DND-41 (cell line): ENCODE data around the gene NOS1.

Experiments
- ATAC-seq: fragments of 200-7000 bp; cut with Tn5 transposase; 3 replicates; pipeline ENCODE4 v1.9.1; 2021; ENCODE audit warnings: low read depth; ENCODE audit not compliant: insufficient read depth
- DNase-seq: peaks from one replicate; pipeline ENCODE4 v3.0.0-alpha.2; 2020
- H2AFZ ChIP-seq: 2 replicates; pipeline ENCODE4 v1.6.0; 2012; ENCODE audit warnings: low read depth, low read length
- H3K27ac ChIP-seq: 2 replicates; pipeline ENCODE4 v1.5.1; 2012; ENCODE audit warnings: low read length, inconsistent platforms
- H3K27me3 ChIP-seq: fragments of 200-600 bp; sonication (generic); 2 replicates; pipeline ENCODE4 v1.6.0; 2012; ENCODE audit warnings: low read length, mild to moderate bottlenecking, inconsistent platforms; ENCODE audit not compliant: insufficient read depth, poor library complexity
- H3K36me3 ChIP-seq: 2 replicates; pipeline ENCODE4 v1.5.1; 2012; ENCODE audit warnings: low read length, inconsistent platforms; ENCODE audit not compliant: insufficient read depth
- H3K4me1 ChIP-seq: 2 replicates; pipeline ENCODE4 v1.5.1; 2012; ENCODE audit warnings: mild to moderate bottlenecking, low read length; ENCODE audit not compliant: insufficient read depth
- H3K4me2 ChIP-seq: 2 replicates; pipeline ENCODE4 v1.6.0; 2012; ENCODE audit warnings: mild to moderate bottlenecking, moderate library complexity, low read length, inconsistent platforms; ENCODE audit not compliant: insufficient read depth
- H3K4me3 ChIP-seq, 2 experiments: fragments of 200-600 bp in 1 of 2; shearing (Covaris generic) in 1 of 2; 2 replicates each; pipeline ENCODE4 v1.5.1; 2012 to 2016; ENCODE audit warnings: inconsistent platforms in 2 of 2, low read length in 2 of 2, mild to moderate bottlenecking in 2 of 2, low read depth in 1 of 2, moderate library complexity in 1 of 2
- H3K79me2 ChIP-seq: 2 replicates; pipeline ENCODE4 v1.6.0; 2012; ENCODE audit warnings: low read length, inconsistent platforms; ENCODE audit not compliant: insufficient read depth
- H3K9ac ChIP-seq: 2 replicates; pipeline ENCODE4 v1.6.0; 2012; ENCODE audit warnings: low read depth, mild to moderate bottlenecking, inconsistent platforms, low read length, moderate library complexity
- H3K9me3 ChIP-seq: 2 replicates; pipeline ENCODE4 v1.5.1; 2012; ENCODE audit warnings: low read length, moderate library complexity, mild to moderate bottlenecking, inconsistent platforms; ENCODE audit not compliant: insufficient read depth, severe bottlenecking
- H4K20me1 ChIP-seq: 2 replicates; pipeline ENCODE4 v1.6.0; 2012; ENCODE audit warnings: low read length; ENCODE audit not compliant: insufficient read depth
- CTCF ChIP-seq: IDR thresholded peaks from 2 replicates; pipeline ENCODE4 v1.5.1; 2012; ENCODE audit warnings: borderline replicate concordance, low read length, moderate library complexity, mild to moderate bottlenecking; ENCODE audit not compliant: poor library complexity, severe bottlenecking; ENCODE audit errors: extremely low read depth
- EZH2 ChIP-seq: IDR thresholded peaks from 3 replicates; pipeline ENCODE4 v1.6.1; 2012; ENCODE audit warnings: borderline replicate concordance, low read depth, mild to moderate bottlenecking, moderate library complexity, low read length, inconsistent platforms; ENCODE audit not compliant: severe bottlenecking

The NOS1 gene

GRCh38 chr12:117284140-117284539, 77.3 kb downstream of the NOS1 start:
- ATAC-seq = no peak
- Histone ChIP-seq H3K27me3 (peaks cover 5% of the 10 kb centered on the region), H2AFZ (no peak overlapping the region), H3K79me2 (no peaks in the 10 kb centered on the region), H3K4me1 (no peaks in the 10 kb centered on the region), H3K9ac (no peak overlapping the region), H3K4me2 (no peak overlapping the region), H3K27ac (no peak overlapping the region), H3K4me3 (no peak overlapping the region), H3K36me3 (no peaks in the 10 kb centered on the region), H3K9me3 (no peaks in the 10 kb centered on the region), H4K20me1 (no peaks in the 10 kb centered on the region)
- no peak for DNase-seq
- TF ChIP-seq EZH2 (no peak), CTCF (no peak)

GRCh38 chr12:117282490-117282889, 78.9 kb downstream of the NOS1 start:
- no peaks in the 10 kb centered on the region for H3K9me3 ChIP-seq
- no peak for TF ChIP-seq CTCF
- TF ChIP-seq EZH2 = no peak
- no peak overlapping the region for H3K9ac ChIP-seq
- H3K4me3 ChIP-seq = no peak overlapping the region
- H3K79me2 ChIP-seq = no peaks in the 10 kb centered on the region
- DNase-seq (no peak), ATAC-seq (no peak)
- no peaks in the 10 kb centered on the region for H3K4me1 ChIP-seq
- H3K27me3 ChIP-seq = no peaks in the 10 kb centered on the region
- no peak overlapping the region for H3K27ac ChIP-seq
- H3K4me2 ChIP-seq = no peak overlapping the region
- H2AFZ ChIP-seq = no peak overlapping the region
- H4K20me1 ChIP-seq = no peaks in the 10 kb centered on the region
- no peaks in the 10 kb centered on the region for H3K36me3 ChIP-seq

- H3K4me3 ChIP-seq = no peak overlapping the region
- no peak for TF ChIP-seq EZH2
- TF ChIP-seq CTCF = no peak
- ATAC-seq (no peak), DNase-seq (no peak)
- H3K27me3 ChIP-seq = no peaks in the 10 kb centered on the region
- no peak overlapping the region for H3K4me2 ChIP-seq
- H3K9me3 ChIP-seq = no peaks in the 10 kb centered on the region
- no peak overlapping the region for H2AFZ ChIP-seq
- H3K9ac ChIP-seq = no peak overlapping the region
- H3K27ac ChIP-seq = no peak overlapping the region
- no peaks in the 10 kb centered on the region for H4K20me1 ChIP-seq
- no peaks in the 10 kb centered on the region for H3K79me2 ChIP-seq
- no peaks in the 10 kb centered on the region for H3K36me3 ChIP-seq
- H3K4me1 ChIP-seq = no peaks in the 10 kb centered on the region
Observed at GRCh38 chr12:117280019-117280680, 81.3 kb downstream of the NOS1 start.

- Histone ChIP-seq H3K27me3 (no peaks in the 10 kb centered on the region), H3K79me2 (no peaks in the 10 kb centered on the region), H4K20me1 (no peaks in the 10 kb centered on the region), H3K27ac (no peak overlapping the region), H3K9ac (no peak overlapping the region), H3K36me3 (no peaks in the 10 kb centered on the region), H3K4me1 (no peaks in the 10 kb centered on the region), H3K9me3 (no peaks in the 10 kb centered on the region), H3K4me2 (no peak overlapping the region), H3K4me3 (no peak overlapping the region), H2AFZ (no peak overlapping the region)
- ATAC-seq (no peak), DNase-seq (no peak)
- TF ChIP-seq CTCF (no peak), EZH2 (no peak)
Observed at GRCh38 chr12:117279606-117280005, 81.8 kb downstream of the NOS1 start.
